ENCODE results near the gene TTC33.

Gene TTC33

DNA sequence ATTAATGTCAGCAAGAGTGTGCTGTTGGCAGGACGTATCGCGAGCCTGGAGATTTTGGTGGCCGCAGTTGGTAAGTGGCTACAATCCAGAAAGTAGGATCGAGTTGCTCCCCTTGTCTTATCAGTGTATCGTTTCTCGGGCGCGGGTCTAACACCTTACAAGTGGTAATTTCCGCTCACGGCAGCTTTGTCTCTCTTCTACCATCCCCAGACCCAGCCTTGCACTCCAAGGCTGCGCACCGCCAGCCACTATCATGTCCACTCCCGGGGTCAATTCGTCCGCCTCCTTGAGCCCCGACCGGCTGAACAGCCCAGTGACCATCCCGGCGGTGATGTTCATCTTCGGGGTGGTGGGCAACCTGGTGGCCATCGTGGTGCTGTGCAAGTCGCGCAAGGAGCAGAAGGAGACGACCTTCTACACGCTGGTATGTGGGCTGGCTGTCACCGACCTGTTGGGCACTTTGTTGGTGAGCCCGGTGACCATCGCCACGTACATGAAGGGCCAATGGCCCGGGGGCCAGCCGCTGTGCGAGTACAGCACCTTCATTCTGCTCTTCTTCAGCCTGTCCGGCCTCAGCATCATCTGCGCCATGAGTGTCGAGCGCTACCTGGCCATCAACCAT lies 74.9 kb downstream of the TTC33 start:
- no peak for DNase-seq (ENCODE audit: extremely low read depth, low read depth)
- TF ChIP-seq, protein P1, sequence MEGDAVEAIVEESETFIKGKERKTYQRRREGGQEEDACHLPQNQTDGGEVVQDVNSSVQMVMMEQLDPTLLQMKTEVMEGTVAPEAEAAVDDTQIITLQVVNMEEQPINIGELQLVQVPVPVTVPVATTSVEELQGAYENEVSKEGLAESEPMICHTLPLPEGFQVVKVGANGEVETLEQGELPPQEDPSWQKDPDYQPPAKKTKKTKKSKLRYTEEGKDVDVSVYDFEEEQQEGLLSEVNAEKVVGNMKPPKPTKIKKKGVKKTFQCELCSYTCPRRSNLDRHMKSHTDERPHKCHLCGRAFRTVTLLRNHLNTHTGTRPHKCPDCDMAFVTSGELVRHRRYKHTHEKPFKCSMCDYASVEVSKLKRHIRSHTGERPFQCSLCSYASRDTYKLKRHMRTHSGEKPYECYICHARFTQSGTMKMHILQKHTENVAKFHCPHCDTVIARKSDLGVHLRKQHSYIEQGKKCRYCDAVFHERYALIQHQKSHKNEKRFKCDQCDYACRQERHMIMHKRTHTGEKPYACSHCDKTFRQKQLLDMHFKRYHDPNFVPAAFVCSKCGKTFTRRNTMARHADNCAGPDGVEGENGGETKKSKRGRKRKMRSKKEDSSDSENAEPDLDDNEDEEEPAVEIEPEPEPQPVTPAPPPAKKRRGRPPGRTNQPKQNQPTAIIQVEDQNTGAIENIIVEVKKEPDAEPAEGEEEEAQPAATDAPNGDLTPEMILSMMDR (IDR thresholded peaks at IDR 0.05; ENCODE audit: low read depth, low read length) = no peak; the same call in 1 of the 2 replicates

DNA sequence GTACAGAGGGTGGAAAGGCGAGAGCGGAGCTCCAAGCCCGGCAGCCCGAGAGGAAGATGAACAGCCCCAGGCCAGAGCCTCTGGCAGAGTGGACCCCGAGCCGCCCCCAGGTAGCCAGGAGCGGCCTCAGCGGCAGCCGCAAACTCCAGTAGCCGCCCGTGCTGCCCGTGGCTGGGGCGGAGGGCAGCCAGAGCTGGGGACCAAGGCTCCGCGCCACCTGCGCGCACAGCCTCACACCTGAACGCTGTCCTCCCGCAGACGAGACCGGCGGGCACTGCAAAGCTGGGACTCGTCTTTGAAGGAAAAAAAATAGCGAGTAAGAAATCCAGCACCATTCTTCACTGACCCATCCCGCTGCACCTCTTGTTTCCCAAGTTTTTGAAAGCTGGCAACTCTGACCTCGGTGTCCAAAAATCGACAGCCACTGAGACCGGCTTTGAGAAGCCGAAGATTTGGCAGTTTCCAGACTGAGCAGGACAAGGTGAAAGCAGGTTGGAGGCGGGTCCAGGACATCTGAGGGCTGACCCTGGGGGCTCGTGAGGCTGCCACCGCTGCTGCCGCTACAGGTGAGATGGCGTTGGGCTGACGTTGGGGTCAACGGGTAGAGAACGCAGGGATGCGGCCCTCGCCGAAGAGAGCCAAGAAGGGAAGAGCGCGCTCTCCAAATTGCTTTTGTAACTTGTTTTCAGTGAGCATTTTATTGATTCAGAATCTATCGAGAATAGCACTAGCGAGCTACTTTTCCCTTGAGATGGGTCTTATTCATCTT lies 75.7 kb downstream of the TTC33 start, which contains the start of gene PTGER4:
TSS of gene PTGER4 (plus strand) at position 3 of the 769 bp plus-strand sequence. CDS start 1,079 bp downstream, outside the sequence.
- no peak for DNase-seq (ENCODE audit: extremely low read depth, low read depth)

DNA sequence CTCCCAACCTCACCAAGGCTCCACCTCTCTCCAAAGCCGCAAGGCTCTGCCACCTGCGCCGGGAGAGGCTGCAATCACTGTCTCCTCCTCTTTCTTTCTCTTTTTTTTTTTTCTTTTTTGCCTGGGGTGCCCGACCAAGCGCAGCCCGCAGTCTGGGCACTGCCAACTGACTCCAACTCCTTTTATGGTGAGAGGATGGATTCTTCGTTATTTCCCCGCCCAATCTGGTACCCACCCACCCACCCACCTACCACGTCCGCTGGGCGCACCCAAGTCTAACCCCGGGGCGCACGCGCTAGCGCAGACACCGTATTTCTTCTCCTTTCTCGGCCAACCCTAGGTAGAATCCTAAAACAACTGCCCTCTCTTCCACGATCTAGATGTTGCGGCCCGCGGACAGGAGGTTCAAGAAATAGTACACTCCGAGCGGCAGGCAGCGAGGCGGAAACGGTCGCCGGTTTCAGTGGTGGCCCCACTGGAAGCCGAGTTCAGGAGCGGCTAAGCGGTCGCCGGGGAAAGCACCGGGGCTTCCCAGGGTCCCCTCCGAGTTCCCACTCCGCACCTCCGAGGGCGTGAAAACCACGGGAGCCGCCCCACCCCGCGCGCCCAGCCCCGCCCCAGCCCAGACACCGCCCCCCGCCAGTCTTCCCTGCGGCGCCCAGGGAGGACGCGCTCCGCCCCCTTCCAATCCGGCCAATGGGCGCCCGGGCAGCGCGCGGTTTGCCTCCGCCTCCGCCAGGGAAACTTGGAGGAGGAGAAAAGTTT lies 76.4 kb downstream of the TTC33 start:
- TF ChIP-seq, protein P1 (IDR thresholded peaks at IDR 0.05; ENCODE audit: low read depth, low read length) = no peak
- peak; percentile 58 for DNase-seq (ENCODE audit: extremely low read depth, low read depth)

More for the DNA sequence above, 75.7 kb downstream of the TTC33 start, which contains the start of gene PTGER4:
- TF ChIP-seq, protein P1 (IDR thresholded peaks at IDR 0.05; ENCODE audit: low read depth, low read length) = no peak

DNA sequence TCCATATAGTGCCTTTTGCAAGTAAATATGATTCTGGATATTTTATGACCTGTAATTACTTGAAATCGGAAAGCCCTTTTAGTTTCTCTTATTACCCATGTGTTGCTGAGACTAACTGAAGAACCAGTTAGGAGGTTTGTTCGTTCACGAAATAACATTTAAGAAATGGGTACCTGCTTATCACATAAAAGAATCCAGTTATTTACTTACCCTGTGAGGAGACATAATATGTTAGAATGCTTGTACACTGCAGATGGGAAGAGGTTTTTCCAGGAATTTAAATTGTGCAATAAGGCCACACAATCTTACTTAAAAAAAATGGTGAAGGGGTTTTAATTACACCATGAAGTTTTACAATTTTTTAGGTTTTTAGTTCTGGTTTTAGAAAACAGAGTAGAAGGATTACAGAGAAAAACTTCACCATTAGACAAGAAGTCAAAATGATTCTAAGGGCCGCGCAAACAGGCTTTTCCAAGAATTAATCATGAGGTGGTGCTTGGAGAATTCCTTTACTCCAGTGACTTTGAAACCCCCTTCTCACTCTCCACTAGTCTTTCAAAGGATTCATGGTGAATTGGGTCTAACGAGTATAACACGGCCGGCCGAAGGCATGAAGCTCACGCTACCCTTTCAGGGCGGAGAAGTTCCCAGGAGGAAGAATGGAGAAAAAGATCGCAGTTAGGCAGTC lies 77.2 kb downstream of the TTC33 start:
- TF ChIP-seq, protein P1 (IDR thresholded peaks at IDR 0.05; ENCODE audit: low read depth, low read length) = no peak
- no peak for DNase-seq (ENCODE audit: extremely low read depth, low read depth)

DNA sequence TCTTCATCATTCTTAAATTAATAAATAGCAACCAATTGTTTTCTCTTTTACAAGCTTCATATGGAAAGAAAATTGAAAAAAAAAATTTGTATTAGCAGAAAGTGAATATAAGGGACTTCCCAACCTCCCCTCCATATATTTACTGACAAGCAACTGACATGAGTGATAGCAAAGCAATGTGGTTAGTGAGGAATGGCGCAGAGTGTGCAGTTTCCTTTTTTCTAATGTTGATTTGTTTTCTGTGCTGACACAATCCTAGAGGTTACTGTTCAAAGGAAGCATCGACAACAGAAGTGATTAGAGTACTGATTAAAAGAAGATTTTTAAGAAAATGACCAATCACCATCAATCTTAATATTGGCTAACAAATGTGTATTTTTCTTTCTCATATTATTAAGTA lies 77.7 kb downstream of the TTC33 start:
- no peak for DNase-seq (ENCODE audit: extremely low read depth, low read depth)
- TF ChIP-seq, protein P1 (IDR thresholded peaks at IDR 0.05; ENCODE audit: low read depth, low read length) = no peak

DNA sequence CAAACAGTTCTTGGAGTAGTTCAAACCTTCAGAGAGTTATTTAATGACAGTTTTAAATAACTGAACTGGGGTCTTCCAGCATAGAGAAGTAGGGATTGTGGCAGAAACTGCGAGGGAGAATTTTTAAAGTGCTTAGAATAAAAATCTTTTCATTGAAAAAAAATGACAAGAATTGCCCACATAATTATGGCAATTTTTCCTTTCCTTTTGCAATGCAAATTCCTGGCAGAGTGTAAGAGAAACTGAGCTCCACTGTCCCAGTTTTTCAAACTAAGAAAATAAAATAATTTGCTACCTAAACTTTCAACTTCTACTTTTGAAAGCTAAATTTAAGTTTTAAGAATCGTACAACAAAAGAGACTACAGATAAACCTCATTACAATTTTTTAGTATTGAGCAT lies 78.3 kb downstream of the TTC33 start:
- DNase-seq (ENCODE audit: extremely low read depth, low read depth) = no peak
- TF ChIP-seq, protein P1 (IDR thresholded peaks at IDR 0.05; ENCODE audit: low read depth, low read length) = no peak

All from AG09319 (cell line).